GM18526 (cell line): ENCODE data around the gene ZNF76.
A peak's percentile ranks its signal among the peaks of the same experiment; 100 is the strongest.

Experiments
- POLR2A ChIP-seq: IDR thresholded peaks from 3 replicates; pipeline ENCODE4 v1.6.1; 2011; ENCODE audit not compliant: insufficient read length; ENCODE audit errors: extremely low read depth

The ZNF76 gene

DNA sequence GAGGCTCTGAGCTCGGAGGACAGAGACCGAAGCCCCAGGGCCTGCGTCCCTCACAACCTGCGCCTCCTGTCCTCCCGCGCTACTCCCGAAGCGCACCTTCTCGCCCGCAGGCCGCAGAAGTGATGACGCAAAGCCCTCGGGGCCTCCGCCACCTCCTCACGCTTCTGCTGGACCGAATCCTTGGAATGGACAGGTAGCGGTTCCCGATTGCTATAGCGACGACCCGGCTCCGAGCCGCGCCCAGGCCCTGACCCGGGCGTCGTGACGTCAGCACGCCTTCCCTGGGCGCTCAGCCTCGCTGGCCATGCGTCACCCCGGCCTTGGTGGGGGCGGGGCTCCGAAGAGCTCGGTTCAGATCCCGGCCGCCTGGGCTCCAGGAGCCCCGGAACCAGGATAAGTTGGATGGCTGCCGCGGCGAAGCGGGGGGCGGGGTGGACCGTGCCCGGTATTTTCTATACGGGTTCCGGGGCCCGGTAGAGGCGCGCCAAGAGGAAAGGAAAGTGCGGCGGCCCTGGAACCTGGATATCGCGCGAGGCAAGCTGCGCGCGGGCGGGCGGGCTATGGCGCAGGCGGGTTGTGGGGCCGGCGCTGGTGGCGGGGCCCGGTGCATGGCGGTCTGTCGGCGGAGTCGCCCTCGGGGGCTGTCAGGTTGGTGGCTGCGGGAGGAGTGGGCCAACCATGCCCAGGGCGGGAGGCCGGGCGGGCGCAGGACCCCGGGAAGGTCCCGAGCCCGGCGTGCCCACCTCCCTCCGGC lies at the start of gene ZNF76:
Gene ZNF76, plus strand, starts transcription at position 542 of the 754 bp plus-strand sequence. CDS start 21,417 bp downstream, outside the sequence.
- TF ChIP-seq POLR2A, result peak; percentile 49

DNA sequence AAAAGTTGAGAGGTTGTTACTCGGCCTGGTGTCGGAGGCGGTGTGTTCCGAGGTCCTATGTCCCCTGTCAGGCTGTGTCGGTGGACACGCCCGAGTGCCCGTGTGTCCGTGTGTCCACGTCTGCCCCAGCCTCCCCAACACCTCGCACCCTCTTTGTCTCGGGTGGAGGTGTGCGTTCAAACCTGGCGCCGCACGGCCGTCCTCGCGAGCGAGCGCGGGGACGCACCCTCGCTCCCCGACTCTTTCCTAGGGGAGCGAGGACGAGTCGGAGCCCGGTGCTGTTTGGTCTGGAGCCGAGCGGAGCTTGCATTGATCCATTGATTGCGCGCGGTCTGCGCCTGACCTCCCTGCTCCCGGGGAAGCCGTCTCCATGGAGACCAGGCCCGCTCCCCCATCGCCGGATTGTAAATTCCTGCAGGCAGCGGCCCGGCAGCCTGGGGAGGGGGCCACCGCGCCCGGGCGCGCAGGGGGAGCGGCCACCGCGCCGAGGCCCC lies 46.2 kb upstream of the ZNF76 start:
- TF ChIP-seq POLR2A, result no peak

DNA sequence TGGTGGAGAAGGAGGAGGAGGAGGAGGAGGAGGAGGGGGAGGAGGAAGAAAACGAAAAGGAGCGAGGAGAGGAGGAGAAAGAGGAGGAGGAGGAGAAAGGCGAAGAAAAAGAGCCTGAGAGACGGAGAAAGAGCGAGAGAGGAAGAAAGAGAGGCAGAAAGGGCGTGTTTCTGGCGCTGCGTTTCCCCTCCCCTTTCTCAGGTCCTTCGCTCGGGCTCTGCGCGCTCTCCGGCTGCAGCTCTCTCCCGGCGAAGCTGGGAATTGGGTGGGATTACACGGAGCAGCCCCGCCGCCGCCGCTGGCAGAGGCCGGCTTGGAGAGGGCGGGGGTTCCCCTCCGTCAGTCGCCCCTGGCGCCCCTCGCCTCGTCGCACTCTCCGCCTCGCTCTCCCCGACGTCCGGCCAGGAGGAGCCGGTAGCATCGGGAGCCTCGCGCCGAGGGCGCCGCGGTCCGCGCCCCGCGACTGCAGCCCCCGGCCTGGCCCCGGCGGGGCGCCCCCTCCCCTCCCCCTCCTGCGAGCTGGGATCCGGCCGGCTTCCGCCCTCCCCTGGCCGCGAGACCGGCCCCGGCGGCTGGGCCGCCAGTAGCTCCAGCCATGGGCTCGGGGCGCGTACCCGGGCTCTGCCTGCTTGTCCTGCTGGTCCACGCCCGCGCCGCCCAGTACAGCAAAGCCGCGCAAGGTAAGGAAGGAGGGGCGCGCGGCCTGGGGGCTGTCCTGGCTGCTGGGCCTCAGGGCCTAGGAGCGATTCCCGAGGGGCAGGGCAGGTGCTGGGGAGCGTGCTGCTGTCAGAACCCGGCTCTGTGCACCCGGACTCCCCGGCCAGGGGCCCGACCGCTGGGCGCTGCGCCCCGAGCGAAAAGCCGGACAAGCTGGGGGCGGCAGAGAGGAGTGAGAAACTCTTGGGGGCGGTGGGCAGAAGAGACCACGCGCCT lies 45.4 kb upstream of the ZNF76 start, which contains the start of gene SCUBE3:
Gene SCUBE3, plus strand, starts transcription at position 133 of the 933 bp plus-strand sequence. Its CDS starts 463 bp downstream, at position 596.
- TF ChIP-seq POLR2A, result no peak

DNA sequence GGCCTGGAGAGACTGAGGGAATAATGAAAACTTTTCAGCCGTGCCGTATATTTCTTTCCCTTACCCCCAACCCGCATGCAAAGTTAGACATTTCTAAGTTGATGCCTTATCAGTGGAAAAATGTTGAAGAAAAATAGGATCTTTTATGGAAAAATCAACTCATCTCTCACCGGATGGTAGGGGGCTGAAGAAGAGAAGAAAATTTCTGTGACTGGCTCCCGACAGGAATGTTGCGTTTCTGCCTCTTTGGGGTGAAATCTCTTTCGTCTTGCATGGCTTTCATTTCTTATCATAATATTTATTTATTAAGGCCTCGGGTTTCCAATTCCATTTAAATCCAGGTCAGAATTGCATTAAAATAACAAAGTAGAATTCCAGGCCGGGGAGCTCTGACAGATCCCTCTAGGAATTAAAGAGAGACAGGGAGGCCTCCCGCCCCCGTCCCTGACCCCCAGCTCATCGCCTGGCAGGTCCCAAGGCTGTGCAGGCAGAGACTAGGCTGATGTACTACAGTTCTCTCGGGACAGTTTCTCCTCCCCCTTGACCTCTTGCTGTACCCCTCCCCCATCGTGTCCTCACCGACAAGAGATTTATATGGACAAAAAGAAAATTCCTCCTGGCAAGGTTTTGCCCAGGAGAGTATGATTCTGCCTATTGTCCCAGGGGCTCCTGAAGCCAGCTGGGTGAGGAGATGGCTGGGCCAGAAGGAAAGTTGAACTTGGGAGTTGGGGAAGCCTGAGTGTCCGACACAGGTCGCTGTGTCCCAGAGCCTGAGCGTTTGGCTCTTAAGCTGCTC lies 44.5 kb upstream of the ZNF76 start:
- TF ChIP-seq POLR2A, result no peak

DNA sequence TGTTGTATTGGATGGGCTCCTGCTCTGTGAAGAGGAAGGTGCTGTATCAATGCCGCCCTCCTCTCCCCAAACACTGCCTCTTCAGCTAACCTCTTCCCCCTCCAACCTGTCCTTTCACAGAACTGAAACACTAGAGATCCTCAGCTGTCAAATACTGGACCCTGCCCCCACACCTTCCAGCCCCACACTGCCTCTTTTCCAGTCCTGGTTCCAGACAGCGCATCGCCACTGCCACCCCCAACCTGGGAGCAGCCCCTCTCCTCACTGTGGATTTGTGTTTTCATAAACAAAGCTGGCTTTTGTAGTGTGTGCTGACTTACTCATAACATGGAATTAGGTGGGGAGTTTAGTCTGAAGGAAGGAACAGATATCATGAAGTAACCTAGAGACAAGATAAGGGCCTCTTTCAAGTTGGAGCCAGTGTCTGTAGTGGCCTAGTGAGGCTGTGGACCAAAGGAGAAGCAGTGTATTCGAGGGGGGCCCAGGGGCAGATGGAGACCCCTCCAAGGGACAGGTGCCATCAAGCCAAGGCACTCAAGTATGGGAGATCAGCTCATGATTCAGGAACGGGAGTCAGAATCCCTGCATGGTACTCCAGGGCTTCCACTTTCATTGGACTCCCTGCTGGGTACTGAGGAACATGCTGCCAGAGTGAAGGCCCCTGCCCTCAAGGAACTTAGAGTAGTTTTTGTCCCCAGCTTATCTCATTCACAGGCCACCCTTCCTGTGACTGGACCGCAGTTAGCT lies 43.7 kb upstream of the ZNF76 start:
- no peak for TF ChIP-seq POLR2A

DNA sequence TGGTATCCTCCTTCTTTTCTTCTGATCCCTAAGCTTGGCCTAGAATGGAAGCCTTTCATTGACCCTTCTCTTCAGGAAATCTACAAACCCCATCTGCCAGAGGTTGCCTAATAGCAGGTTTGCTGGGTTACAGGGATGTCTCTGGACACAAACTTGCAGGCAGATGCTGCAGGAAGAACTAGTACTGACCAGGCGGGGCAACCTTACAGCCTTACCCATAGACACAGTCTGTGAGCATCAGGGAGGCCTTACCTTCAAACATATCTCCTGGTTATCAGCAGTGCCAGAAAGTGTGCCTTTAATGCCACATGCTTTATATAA lies 43.2 kb upstream of the ZNF76 start:
- TF ChIP-seq POLR2A, result no peak

DNA sequence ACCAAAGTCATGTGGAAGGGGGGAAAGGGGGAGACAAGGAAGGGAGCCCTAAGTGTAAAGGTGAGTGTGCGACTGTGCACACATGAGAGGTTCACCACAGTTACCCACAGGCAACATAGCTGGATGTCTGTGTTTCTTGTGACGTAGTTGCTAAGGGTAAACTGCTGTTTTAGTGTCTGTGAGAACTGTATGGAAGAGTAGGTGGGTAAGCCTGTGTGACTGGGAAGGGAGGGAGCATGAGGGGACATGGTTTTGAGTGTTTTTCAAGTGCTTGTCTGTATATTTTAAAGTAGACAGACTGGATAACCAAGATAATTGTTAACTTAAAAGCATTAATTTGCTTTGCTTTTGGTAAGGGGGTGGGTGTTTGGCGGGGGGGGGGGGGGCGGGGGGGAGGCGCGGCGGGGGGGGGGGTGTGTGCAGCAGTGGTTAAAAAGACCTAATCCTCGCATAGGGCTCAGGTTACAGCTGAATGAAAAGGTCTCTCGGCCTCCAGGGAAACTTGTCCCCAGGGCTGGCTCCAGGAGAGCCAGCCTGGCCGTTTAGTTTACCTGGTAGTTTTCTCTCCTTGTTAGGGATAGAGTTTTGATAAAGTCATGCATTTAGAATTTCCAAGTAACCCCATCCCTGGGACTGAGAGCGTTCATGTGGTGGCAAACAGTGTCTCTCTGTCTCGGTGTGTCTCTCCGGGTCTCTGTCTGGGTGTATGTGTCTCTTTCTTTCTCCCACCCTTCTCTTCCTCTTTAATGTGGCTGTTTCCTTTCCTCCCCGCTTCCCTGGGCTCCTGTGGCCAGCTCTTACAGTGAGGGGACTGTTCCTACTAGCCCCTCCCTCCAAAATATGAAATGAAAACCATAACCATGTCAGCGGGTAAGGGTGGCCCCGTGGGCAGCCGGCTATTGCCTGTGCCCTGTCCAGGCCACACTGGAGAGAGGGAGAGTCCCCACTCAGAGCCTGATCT lies 42.4 kb upstream of the ZNF76 start:
- TF ChIP-seq POLR2A, result no peak

DNA sequence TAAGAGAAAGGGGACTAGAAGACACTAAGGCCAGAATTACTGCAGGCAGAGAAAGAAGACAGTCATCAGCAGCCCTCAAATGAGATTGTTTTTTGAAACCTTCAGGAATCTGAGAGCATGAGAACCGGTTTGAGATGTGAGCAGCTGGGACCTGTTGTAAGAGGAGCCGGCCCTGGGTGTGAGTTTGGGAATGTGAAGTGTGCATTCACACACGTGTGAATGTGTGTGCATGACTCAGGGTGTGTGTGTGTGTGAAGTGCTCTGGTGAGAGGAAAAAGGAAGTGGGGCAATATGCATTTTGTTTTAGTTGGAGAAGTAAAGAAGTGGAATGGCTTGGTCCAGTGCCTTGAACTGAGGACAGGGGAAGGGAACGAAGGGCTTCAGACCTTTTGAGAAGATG lies 41.5 kb upstream of the ZNF76 start:
- TF ChIP-seq POLR2A, result no peak

DNA sequence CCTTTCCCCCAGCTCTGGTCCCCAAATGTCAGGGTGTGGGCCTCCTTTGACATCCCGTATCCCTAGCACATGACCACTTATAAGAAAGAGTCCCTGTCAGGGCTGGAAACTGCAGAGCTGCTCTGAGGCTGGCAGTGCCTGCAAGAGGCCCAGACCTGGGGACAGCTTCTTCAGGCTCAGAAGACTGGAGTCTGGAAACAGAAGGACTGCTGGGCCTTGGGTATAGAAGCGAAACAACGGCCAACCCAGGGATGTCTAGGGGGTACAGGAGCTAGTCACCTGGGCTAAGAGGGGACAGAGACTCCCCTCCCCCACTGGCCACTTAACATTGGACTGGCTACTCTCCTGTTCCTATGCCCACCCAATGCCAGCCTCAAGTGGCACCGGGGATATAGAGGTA lies 41.1 kb upstream of the ZNF76 start:
- TF ChIP-seq POLR2A, result no peak

DNA sequence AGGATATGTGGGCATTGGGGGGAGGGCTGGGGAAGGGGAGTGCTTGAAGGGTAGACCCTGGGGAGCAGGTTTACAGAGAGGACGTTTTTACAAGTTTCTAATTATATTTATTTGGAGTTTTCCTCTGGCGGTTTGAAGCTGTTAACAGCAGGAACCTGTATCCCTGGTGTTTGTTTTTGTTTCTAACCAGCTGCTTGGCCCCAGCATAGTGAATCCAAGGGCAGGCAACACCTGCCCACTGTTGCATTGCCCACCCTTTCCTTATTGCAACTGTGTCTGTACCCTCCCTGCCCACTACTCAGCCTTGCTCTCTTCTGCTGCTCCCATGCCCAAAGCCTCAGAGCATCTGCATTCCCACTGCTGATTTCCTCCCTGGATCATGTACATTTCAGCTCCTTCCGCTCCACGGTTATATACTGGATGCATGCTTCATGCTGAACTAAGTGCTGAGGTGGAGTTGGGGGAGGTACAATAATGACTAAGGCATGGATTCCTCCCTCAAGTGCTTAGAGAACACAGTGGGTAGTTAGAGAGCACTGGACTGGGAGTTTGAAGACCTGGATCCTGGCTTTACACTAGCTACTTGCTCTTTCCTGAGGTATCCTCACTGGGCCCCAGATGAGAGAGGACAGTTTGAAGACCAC lies 39.7 kb upstream of the ZNF76 start:
- no peak for TF ChIP-seq POLR2A

DNA sequence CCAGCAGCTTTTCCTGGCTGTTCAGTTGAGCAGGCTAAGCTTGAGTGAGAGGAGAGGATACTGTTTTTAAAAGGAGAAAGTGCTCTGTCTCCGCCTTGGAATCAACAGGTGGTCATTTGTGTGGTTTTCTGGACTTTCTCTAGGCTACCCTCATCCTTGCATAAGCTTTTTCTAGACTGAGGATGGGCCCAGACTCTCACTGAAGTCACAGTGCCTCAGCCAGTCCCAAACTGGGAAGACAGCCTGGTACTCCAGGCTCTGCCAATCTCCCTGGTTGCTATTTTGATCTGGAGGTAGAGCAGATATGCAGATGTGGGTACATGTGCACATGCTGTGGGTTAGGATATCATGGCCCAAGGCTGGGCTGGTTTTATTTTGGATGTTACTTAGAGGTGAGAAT lies 38.8 kb upstream of the ZNF76 start:
- no peak for TF ChIP-seq POLR2A

DNA sequence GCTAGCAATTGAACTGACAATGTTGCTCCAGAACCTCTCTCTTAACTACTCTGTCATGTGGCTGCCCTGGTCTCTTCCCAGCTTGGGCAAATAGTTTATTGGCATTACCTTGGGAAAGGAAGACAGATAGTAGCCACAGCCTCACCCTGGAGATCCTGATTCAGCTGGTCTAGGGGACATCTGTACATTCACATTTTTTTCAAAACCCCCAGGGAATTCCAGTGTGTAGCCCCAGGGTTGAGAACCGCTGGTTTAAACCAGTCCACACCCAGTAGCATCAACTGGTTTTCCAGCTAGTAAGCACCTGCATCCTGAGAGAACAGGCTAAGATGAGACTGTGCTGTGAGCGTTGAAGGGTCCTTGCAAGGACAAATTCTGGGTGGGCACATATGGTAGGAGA lies 36.1 kb upstream of the ZNF76 start:
- TF ChIP-seq POLR2A, result no peak

DNA sequence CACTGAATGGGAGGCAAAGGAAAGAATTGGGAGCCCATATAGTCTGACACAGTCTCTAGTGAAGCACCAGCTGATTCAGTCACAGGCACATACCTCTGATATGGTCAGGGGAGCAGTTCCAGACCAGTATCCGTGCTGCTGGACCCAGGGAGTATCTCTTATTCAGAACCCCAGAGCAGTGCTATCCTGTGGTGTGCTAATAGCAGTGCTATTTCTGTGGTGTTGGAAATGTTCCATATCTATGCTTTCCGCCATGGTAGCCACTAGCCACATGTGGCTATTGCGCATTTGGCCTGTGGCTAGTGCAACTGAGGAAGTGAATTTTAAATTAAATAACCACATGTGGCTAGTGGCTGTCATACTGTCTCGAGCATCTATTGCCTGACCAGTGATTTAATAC lies 34.8 kb upstream of the ZNF76 start:
- TF ChIP-seq POLR2A, result no peak
